K562 (cell line): ENCODE data around the gene TRIP6. TPM values are rescaled to one million over a fixed set of nuclear protein-coding genes. Genes with fewer than 3 reads are reported as not detected.
A peak's percentile ranks its signal among the peaks of the same experiment; 100 is the strongest.

Experiments
- CBFA2T2 ChIP-seq: fragments of 450-650 bp; conservative IDR thresholded peaks from 2 replicates; pipeline ENCODE4 v1.6.1; 2017; ENCODE audit warnings: mild to moderate bottlenecking
- MAX ChIP-seq: sonication (generic); formaldehyde crosslinking; IDR thresholded peaks from 2 replicates; pipeline ENCODE4 v1.9.0; 2022; ENCODE audit warnings: mild to moderate bottlenecking, missing genetic modification reagents
- MBD2 ChIP-seq: sonication (generic); IDR thresholded peaks from 2 replicates; pipeline ENCODE4 v1.6.1; 2016; ENCODE audit warnings: low read depth, borderline replicate concordance
- MTA3 ChIP-seq: fragments of 450-650 bp; formaldehyde crosslinking; IDR thresholded peaks from 2 replicates; pipeline ENCODE4 v1.6.1; 2017; ENCODE audit warnings: mild to moderate bottlenecking, borderline replicate concordance
- NCOR1 ChIP-seq: fragments of 450-650 bp; IDR thresholded peaks from 2 replicates; pipeline ENCODE4 v1.6.1; 2016; ENCODE audit warnings: mild to moderate bottlenecking, moderate library complexity
- USF1 ChIP-seq: sonication (generic); formaldehyde crosslinking; IDR thresholded peaks from 2 replicates; pipeline ENCODE4 v1.9.0; 2022; ENCODE audit warnings: mild to moderate bottlenecking, missing genetic modification reagents
- ZBTB1 ChIP-seq: sonication (generic); formaldehyde crosslinking; IDR thresholded peaks from 2 replicates; pipeline ENCODE4 v1.8.1; 2023; ENCODE audit warnings: missing genetic modification reagents, low read depth, mild to moderate bottlenecking, borderline replicate concordance
- ZC3H4 ChIP-seq: sonication (generic); formaldehyde crosslinking; IDR thresholded peaks from 2 replicates; pipeline ENCODE4 v1.9.0; 2021; ENCODE audit warnings: missing genetic modification reagents, borderline replicate concordance
- ZNF696 ChIP-seq: fragments of 250-450 bp; sonication (Bioruptor Pico); conservative IDR thresholded peaks from 2 replicates; pipeline ENCODE4 v1.4.0; 2020; ENCODE audit warnings: mild to moderate bottlenecking, moderate library complexity
- polyA plus RNA-seq, 8 experiments: library from polyadenylated mRNA; depleted of rRNA in 4 of 8; stranded (reverse) in 5 of 8; unstranded in 3 of 8; fragments of >200 nt; fragmentation: Nextera tagmentation in 2 of 8; fragmentation: Illumina TruSeq in 1 of 8; extraction: Ambion mirVana in 2 of 8; extraction: Trizol in 1 of 8; gene quantifications; 2 replicates each; pipeline versions ENCODE4 v1.2.1 to v1.2.3, GENCODE V29; 2011 to 2014; ENCODE audit warnings: inconsistent platforms in 1 of 8, missing spikeins in 1 of 8
- total RNA-seq, 7 experiments: library from RNA; depleted of rRNA in 6 of 7; stranded (reverse); fragments of >200 nt in 6 of 7; fragmentation: Illumina TruSeq in 2 of 7; extraction: Trizol in 2 of 7; gene quantifications; 2 replicates each; pipeline versions ENCODE4 v1.2.1 to v1.2.3, GENCODE V29; 2011 to 2021; ENCODE audit warnings: low replicate concordance in 1 of 7
- TF ChIP-seq, protein P1 (sequence below): fragments of 250-450 bp; sonication (Bioruptor Pico); IDR thresholded peaks from 2 replicates; pipeline ENCODE4 v1.9.0; 2021; ENCODE audit warnings: mild to moderate bottlenecking, inconsistent platforms
- TF ChIP-seq, protein P2 (sequence below): sonication (generic); formaldehyde crosslinking; IDR thresholded peaks from 2 replicates; pipeline ENCODE4 v1.8.0; 2022; ENCODE audit warnings: mild to moderate bottlenecking, missing genetic modification reagents
- TF ChIP-seq, protein P3 (sequence below), 2 experiments: fragments of 450-650 bp in 1 of 2; IDR thresholded peaks; 2 replicates each; pipeline ENCODE4 v1.6.1; 2011 to 2017; ENCODE audit warnings: low read depth in 2 of 2, antibody characterized with exemption in 1 of 2, borderline replicate concordance in 1 of 2, low read length in 1 of 2, mild to moderate bottlenecking in 1 of 2, mixed read lengths in 1 of 2; ENCODE audit not compliant: control insufficient read depth in 1 of 2
- TF ChIP-seq, protein P4 (sequence below): fragments of 200-800 bp; sonication (Bioruptor generic); IDR thresholded peaks from 2 replicates; pipeline ENCODE4 v1.6.1; 2017; ENCODE audit warnings: missing genetic modification characterization, missing compliant biosample characterization
- TF ChIP-seq, protein P5 (sequence below): fragments of 450-650 bp; formaldehyde crosslinking; IDR thresholded peaks from 2 replicates; pipeline ENCODE4 v1.4.0; 2020; ENCODE audit warnings: mild to moderate bottlenecking

TRIP6 gene
- total and polyA plus RNA-seq, 9 of the 15 experiments (the other 6 are each of a cell fraction or from before 2014, with no cell fraction given), result 5.9 to 141 (median 54.0) TPM

GRCh38 chr7:100837099-100837836 lies 29.9 kb upstream of the TRIP6 start (continued):
- TF ChIP-seq, protein P1, sequence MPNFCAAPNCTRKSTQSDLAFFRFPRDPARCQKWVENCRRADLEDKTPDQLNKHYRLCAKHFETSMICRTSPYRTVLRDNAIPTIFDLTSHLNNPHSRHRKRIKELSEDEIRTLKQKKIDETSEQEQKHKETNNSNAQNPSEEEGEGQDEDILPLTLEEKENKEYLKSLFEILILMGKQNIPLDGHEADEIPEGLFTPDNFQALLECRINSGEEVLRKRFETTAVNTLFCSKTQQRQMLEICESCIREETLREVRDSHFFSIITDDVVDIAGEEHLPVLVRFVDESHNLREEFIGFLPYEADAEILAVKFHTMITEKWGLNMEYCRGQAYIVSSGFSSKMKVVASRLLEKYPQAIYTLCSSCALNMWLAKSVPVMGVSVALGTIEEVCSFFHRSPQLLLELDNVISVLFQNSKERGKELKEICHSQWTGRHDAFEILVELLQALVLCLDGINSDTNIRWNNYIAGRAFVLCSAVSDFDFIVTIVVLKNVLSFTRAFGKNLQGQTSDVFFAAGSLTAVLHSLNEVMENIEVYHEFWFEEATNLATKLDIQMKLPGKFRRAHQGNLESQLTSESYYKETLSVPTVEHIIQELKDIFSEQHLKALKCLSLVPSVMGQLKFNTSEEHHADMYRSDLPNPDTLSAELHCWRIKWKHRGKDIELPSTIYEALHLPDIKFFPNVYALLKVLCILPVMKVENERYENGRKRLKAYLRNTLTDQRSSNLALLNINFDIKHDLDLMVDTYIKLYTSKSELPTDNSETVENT (CRISPR knock-in tag), result peak; percentile 77
- TF ChIP-seq, protein P2, sequence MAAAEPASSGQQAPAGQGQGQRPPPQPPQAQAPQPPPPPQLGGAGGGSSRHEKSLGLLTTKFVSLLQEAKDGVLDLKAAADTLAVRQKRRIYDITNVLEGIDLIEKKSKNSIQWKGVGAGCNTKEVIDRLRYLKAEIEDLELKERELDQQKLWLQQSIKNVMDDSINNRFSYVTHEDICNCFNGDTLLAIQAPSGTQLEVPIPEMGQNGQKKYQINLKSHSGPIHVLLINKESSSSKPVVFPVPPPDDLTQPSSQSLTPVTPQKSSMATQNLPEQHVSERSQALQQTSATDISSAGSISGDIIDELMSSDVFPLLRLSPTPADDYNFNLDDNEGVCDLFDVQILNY (CRISPR knock-in tag), result 0 out of 2 replicates have a peak, but pooled peaks have one; percentile 50
- TF ChIP-seq, protein P3, sequence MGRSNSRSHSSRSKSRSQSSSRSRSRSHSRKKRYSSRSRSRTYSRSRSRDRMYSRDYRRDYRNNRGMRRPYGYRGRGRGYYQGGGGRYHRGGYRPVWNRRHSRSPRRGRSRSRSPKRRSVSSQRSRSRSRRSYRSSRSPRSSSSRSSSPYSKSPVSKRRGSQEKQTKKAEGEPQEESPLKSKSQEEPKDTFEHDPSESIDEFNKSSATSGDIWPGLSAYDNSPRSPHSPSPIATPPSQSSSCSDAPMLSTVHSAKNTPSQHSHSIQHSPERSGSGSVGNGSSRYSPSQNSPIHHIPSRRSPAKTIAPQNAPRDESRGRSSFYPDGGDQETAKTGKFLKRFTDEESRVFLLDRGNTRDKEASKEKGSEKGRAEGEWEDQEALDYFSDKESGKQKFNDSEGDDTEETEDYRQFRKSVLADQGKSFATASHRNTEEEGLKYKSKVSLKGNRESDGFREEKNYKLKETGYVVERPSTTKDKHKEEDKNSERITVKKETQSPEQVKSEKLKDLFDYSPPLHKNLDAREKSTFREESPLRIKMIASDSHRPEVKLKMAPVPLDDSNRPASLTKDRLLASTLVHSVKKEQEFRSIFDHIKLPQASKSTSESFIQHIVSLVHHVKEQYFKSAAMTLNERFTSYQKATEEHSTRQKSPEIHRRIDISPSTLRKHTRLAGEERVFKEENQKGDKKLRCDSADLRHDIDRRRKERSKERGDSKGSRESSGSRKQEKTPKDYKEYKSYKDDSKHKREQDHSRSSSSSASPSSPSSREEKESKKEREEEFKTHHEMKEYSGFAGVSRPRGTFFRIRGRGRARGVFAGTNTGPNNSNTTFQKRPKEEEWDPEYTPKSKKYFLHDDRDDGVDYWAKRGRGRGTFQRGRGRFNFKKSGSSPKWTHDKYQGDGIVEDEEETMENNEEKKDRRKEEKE (IDR thresholded peaks at IDR 0.05; ENCODE audit: borderline replicate concordance in 1 of 2, control insufficient read depth in 1 of 2, low read depth in 2 of 2, low read length in 1 of 2), result 0 out of 4 replicates have a peak, but pooled peaks of 1 of the 2 experiments have one; percentile 69
- TF ChIP-seq, protein P4, sequence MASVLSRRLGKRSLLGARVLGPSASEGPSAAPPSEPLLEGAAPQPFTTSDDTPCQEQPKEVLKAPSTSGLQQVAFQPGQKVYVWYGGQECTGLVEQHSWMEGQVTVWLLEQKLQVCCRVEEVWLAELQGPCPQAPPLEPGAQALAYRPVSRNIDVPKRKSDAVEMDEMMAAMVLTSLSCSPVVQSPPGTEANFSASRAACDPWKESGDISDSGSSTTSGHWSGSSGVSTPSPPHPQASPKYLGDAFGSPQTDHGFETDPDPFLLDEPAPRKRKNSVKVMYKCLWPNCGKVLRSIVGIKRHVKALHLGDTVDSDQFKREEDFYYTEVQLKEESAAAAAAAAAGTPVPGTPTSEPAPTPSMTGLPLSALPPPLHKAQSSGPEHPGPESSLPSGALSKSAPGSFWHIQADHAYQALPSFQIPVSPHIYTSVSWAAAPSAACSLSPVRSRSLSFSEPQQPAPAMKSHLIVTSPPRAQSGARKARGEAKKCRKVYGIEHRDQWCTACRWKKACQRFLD (CRISPR knock-in tag), result peak; percentile 68; the same call in 1 of the 2 replicates
- TF ChIP-seq MBD2, result peak; percentile 87
- TF ChIP-seq ZC3H4, result no peak
- peak; percentile 74; the same call in 1 of the 2 replicates for TF ChIP-seq MTA3
- TF ChIP-seq ZBTB1 (CRISPR knock-in tag), result peak; percentile 98
- TF ChIP-seq ZNF696, result no peak
- peak; percentile 85 for TF ChIP-seq CBFA2T2
- peak; percentile 90 for TF ChIP-seq MAX (CRISPR knock-in tag)
- peak; percentile 99 for TF ChIP-seq USF1
- peak; percentile 49 for TF ChIP-seq NCOR1
- TF ChIP-seq, protein P5, sequence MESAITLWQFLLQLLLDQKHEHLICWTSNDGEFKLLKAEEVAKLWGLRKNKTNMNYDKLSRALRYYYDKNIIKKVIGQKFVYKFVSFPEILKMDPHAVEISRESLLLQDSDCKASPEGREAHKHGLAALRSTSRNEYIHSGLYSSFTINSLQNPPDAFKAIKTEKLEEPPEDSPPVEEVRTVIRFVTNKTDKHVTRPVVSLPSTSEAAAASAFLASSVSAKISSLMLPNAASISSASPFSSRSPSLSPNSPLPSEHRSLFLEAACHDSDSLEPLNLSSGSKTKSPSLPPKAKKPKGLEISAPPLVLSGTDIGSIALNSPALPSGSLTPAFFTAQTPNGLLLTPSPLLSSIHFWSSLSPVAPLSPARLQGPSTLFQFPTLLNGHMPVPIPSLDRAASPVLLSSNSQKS (CRISPR knock-in tag), result no peak
